ENCODE measurements around the gene RAX2. TPM values are rescaled to one million over a fixed set of nuclear protein-coding genes. Genes with fewer than 3 reads are reported as not detected.

The RAX2 gene
- total and polyA plus RNA-seq, 9 of the 15 experiments (the other 6 are each of a cell fraction or from before 2014, with no cell fraction given): not detected

GRCh38 chr19:3723110-3723488, 48.9 kb downstream of the RAX2 start:
- no peaks in the 10 kb centered on the region for H3K9me1 ChIP-seq (ENCODE audit: control insufficient read depth, insufficient read depth, low read length)
- ATAC-seq: no peak
- DNase-seq (ENCODE audit: extremely low read depth in 1 of 4, low spot score in 3 of 4): no peak
- intact Hi-C loops (cut with micrococcal nuclease) (loop anchor here (5.0 kb wide), 2 partner anchors 99 to 124 kb away; no protein-coding TSS in a partner anchor), in situ Hi-C loops (cut with MboI) (no loop called here)
- FAIRE-seq: no peak
- no TSS peak for BruUV-seq (replicated peaks)
- peaks cover 7 to 31% of the 10 kb centered on the region in 2 experiments; a peak in 3 of 5 replicates for H3K4me1 ChIP-seq (replicated peaks in 1 of 2; ENCODE audit: control insufficient read depth in 2 of 2, insufficient read depth in 2 of 2, low read length in 2 of 2)
- no peak overlapping the region for H2AFZ ChIP-seq (ENCODE audit: low read depth, low read length)
- H3K4me3 ChIP-seq: no peak overlapping the region
- H3K27me3 ChIP-seq (ENCODE audit: control insufficient read depth in 2 of 2, insufficient read depth in 2 of 2, low read length in 2 of 2): no peaks in the 10 kb centered on the region
- no peaks in the 10 kb centered on the region for H3K9me3 ChIP-seq (replicated peaks; ENCODE audit: control insufficient read depth, insufficient read depth, low read depth, low read length)
- no peaks in the 10 kb centered on the region for H3K79me2 ChIP-seq (ENCODE audit: control insufficient read depth, insufficient read depth, low read length)
- H4K20me1 ChIP-seq (replicated peaks; ENCODE audit: control insufficient read depth, insufficient read depth, low read length): no peaks in the 10 kb centered on the region
- H3K9ac ChIP-seq (ENCODE audit: insufficient read depth in 1 of 2, low read depth in 2 of 2, low read length in 2 of 2): no peak overlapping the region
- POLR2A ChIA-PET: no interaction called here
- no peaks in the 10 kb centered on the region for H3K36me3 ChIP-seq (ENCODE audit: control insufficient read depth, insufficient read depth, low read length)
- 21% methylated on average over 5 of the region's 5 CpGs for WGBS (ENCODE audit: insufficient coverage, low coverage, missing lambda C conversion rate)
- CTCF ChIA-PET (ENCODE audit: low intra/inter-chr PET ratio): no interaction called here
- H3K27ac ChIP-seq (ENCODE audit: extremely low read depth, low read depth, low read length): no peak overlapping the region
- no peak overlapping the region for H3K4me2 ChIP-seq (ENCODE audit: insufficient read depth, low read length)
- TF ChIP-seq ZNF561 (CRISPR knock-in tag; conservative IDR thresholded peaks at IDR 0.05) (no peak), ARID2 (IDR thresholded peaks at IDR 0.05) (no peak), BRD4 (IDR thresholded peaks at IDR 0.05) (no peak), SMARCB1 (IDR thresholded peaks at IDR 0.05; ENCODE audit: insufficient read length, low read depth) (no peak), ZNF274 (IDR thresholded peaks at IDR 0.05; ENCODE audit: borderline replicate concordance, low read depth, low read length) (no peak), STAT6 (CRISPR knock-in tag; IDR thresholded peaks at IDR 0.05) (no peak), STAG1 (CRISPR knock-in tag; IDR thresholded peaks at IDR 0.05; ENCODE audit: borderline replicate concordance) (no peak), ZNF311 (CRISPR knock-in tag; IDR thresholded peaks at IDR 0.05) (no peak), UBTF (IDR thresholded peaks at IDR 0.05; ENCODE audit: borderline replicate concordance in 1 of 2, low read depth in 2 of 2, low read length in 2 of 2) (no peak), PYGO2 (tag; IDR thresholded peaks at IDR 0.05) (no peak), SAFB (IDR thresholded peaks at IDR 0.05; ENCODE audit: borderline replicate concordance, low read depth, low read length) (no peak), ATF7 (IDR thresholded peaks at IDR 0.05) (no peak), ATF4 (CRISPR knock-in tag; IDR thresholded peaks at IDR 0.05) (no peak), ZBTB43 (CRISPR knock-in tag; IDR thresholded peaks at IDR 0.05) (no peak), GMEB1 (CRISPR knock-in tag; IDR thresholded peaks at IDR 0.05) (no peak)

Data from K562 (cell line).